Tibial nerve (tissue), 4 donors: Measurements from ENCODE around the gene C11orf65.

Source experiments
- CTCF ChIP-seq, 5 experiments: fragments of 200-600 bp in 3 of 5; fragments of 450-650 bp in 2 of 5; sonication (generic) in 3 of 5; IDR thresholded peaks; one replicate each; pipeline ENCODE4 v1.5.1; 2016 to 2019; ENCODE audit warnings: antibody characterized with exemption in 5 of 5, mild to moderate bottlenecking in 3 of 5, moderate library complexity in 2 of 5
- EP300 ChIP-seq, 2 donors: sonication (generic); formaldehyde crosslinking; IDR thresholded peaks; one replicate each; pipeline ENCODE4 v1.6.1; 2017; ENCODE audit warnings: antibody characterized with exemption in 2 of 2, mild to moderate bottlenecking in 1 of 2
- POLR2A ChIP-seq, 2 donors: fragments of 450-650 bp; IDR thresholded peaks; one replicate each; pipeline ENCODE4 v1.6.1; 2017; ENCODE audit warnings: antibody characterized with exemption in 2 of 2, mild to moderate bottlenecking in 2 of 2, moderate library complexity in 2 of 2

- TF ChIP-seq CTCF (IDR thresholded peaks at IDR 0.05) (no peak), POLR2A (IDR thresholded peaks at IDR 0.05) (no peak), EP300 (IDR thresholded peaks at IDR 0.05) (no peak)
These were observed 34.1 kb upstream of the C11orf65 start for GRCh38 chr11:108501396-108501795.
